HEK293 (cell line): ENCODE data around the gene COL7A1.

Experiments
- CTCF ChIA-PET: fragments of 350-600 bp; formaldehyde crosslinking; extraction: SDS; loops from one replicate; lab custom pipeline; 2021; ENCODE audit warnings: antibody characterized with exemption; lab: Yijun Ruan, JAX
- POLR2A ChIA-PET: fragments of 300-600 bp; formaldehyde crosslinking; extraction: SDS; loops from one replicate; lab custom pipeline; 2020; ENCODE audit warnings: antibody characterized with exemption, inconsistent platforms; lab: Yijun Ruan, JAX
- H3K27ac ChIP-seq: fragments of 200-500 bp; sonication (Bioruptor generic); 2 replicates; pipeline ENCODE4 v1.5.1; 2014; ENCODE audit warnings: low read depth, low read length, control low read depth, inconsistent platforms; ENCODE audit errors: extremely low read depth
- H3K36me3 ChIP-seq, 2 experiments: fragments of 200-500 bp in 1 of 2; sonication (Bioruptor generic) in 1 of 2; 1 replicate in 1 of 2; 2 replicates in 1 of 2; pipeline ENCODE4 v1.5.1; 2014 to 2017; ENCODE audit warnings: inconsistent platforms in 2 of 2, low read length in 2 of 2; ENCODE audit not compliant: control insufficient read depth in 2 of 2, insufficient read depth in 1 of 2
- H3K4me1 ChIP-seq: fragments of 200-500 bp; sonication (Bioruptor generic); 2 replicates; pipeline ENCODE4 v1.5.1; 2014; ENCODE audit warnings: mild to moderate bottlenecking, low read length, inconsistent platforms; ENCODE audit not compliant: control insufficient read depth, insufficient read depth
- H3K4me3 ChIP-seq: 2 replicates; pipeline ENCODE4 v1.5.1; 2011; ENCODE audit warnings: low read depth, mild to moderate bottlenecking, control low read depth, low read length, moderate library complexity
- H3K9me3 ChIP-seq: fragments of 200-500 bp; sonication (Bioruptor generic); 2 replicates; pipeline ENCODE4 v1.5.1; 2014; ENCODE audit warnings: low read depth, low read length, inconsistent platforms; ENCODE audit not compliant: control insufficient read depth, insufficient read depth
- HOXC10 ChIP-seq: sonication (generic); formaldehyde crosslinking; IDR thresholded peaks from 2 replicates; pipeline ENCODE4 v1.8.1; 2023; ENCODE audit warnings: mild to moderate bottlenecking, missing genetic modification reagents
- KLF7 ChIP-seq: fragments of 450-650 bp; formaldehyde crosslinking; IDR thresholded peaks from 2 replicates; pipeline ENCODE4 v1.5.1; 2016; ENCODE audit warnings: missing biosample characterization, missing genetic modification characterization, borderline replicate concordance
- PRDM6 ChIP-seq: fragments of 450-650 bp; formaldehyde crosslinking; IDR thresholded peaks from 2 replicates; pipeline ENCODE4 v1.5.1; 2017; ENCODE audit warnings: missing biosample characterization, missing genetic modification characterization
- SP3 ChIP-seq: fragments of 450-650 bp; formaldehyde crosslinking; IDR thresholded peaks from 2 replicates; pipeline ENCODE4 v1.5.1; 2016; ENCODE audit warnings: missing biosample characterization, missing genetic modification characterization
- SP7 ChIP-seq: fragments of 450-650 bp; formaldehyde crosslinking; IDR thresholded peaks from 2 replicates; pipeline ENCODE4 v1.5.1; 2016; ENCODE audit warnings: missing biosample characterization, missing genetic modification characterization
- TSHZ1 ChIP-seq: fragments of 450-650 bp; formaldehyde crosslinking; IDR thresholded peaks from 2 replicates; pipeline ENCODE4 v1.5.1; 2016; ENCODE audit warnings: missing biosample characterization, missing genetic modification characterization, borderline replicate concordance
- YY1 ChIP-seq: fragments of 450-650 bp; formaldehyde crosslinking; IDR thresholded peaks from 2 replicates; pipeline ENCODE4 v1.5.1; 2018; ENCODE audit warnings: missing biosample characterization, missing genetic modification characterization
- ZBTB49 ChIP-seq: fragments of 450-650 bp; formaldehyde crosslinking; IDR thresholded peaks from 2 replicates; pipeline ENCODE4 v1.5.1; 2016; ENCODE audit warnings: missing biosample characterization, missing genetic modification characterization, low read depth
- ZFP37 ChIP-seq: fragments of 450-650 bp; formaldehyde crosslinking; IDR thresholded peaks from 2 replicates; pipeline ENCODE4 v1.5.1; 2016; ENCODE audit warnings: missing biosample characterization, missing genetic modification characterization
- ZNF10 ChIP-seq: fragments of 450-650 bp; formaldehyde crosslinking; IDR thresholded peaks from 2 replicates; pipeline ENCODE4 v1.5.1; 2017; ENCODE audit warnings: missing biosample characterization, missing genetic modification characterization
- ZNF121 ChIP-seq: fragments of 450-650 bp; formaldehyde crosslinking; IDR thresholded peaks from 2 replicates; pipeline ENCODE4 v1.5.1; 2016; ENCODE audit warnings: missing biosample characterization, missing genetic modification characterization
- ZNF24 ChIP-seq: fragments of 450-650 bp; formaldehyde crosslinking; IDR thresholded peaks from 2 replicates; pipeline ENCODE4 v1.5.1; 2016; ENCODE audit warnings: missing biosample characterization, missing genetic modification characterization
- ZNF280C ChIP-seq: fragments of 450-650 bp; formaldehyde crosslinking; IDR thresholded peaks from 2 replicates; pipeline ENCODE4 v1.5.1; 2016; ENCODE audit warnings: missing biosample characterization, missing genetic modification characterization
- ZNF292 ChIP-seq: fragments of 450-650 bp; formaldehyde crosslinking; IDR thresholded peaks from 2 replicates; pipeline ENCODE4 v1.5.1; 2016; ENCODE audit warnings: low read depth, missing biosample characterization, missing genetic modification characterization, borderline replicate concordance
- ZNF302 ChIP-seq: fragments of 450-650 bp; formaldehyde crosslinking; IDR thresholded peaks from 2 replicates; pipeline ENCODE4 v1.5.1; 2016; ENCODE audit warnings: missing biosample characterization, missing genetic modification characterization, low read depth
- ZNF488 ChIP-seq: fragments of 450-650 bp; formaldehyde crosslinking; IDR thresholded peaks from 2 replicates; pipeline ENCODE4 v1.5.1; 2016; ENCODE audit warnings: missing biosample characterization, missing genetic modification characterization
- ZNF76 ChIP-seq: fragments of 450-650 bp; formaldehyde crosslinking; IDR thresholded peaks from 2 replicates; pipeline ENCODE4; 2016; ENCODE audit warnings: low read depth, missing biosample characterization, missing genetic modification characterization, borderline replicate concordance
- ZNF791 ChIP-seq: fragments of 450-650 bp; formaldehyde crosslinking; IDR thresholded peaks from 2 replicates; pipeline ENCODE4 v1.5.1; 2016; ENCODE audit warnings: missing biosample characterization, missing genetic modification characterization
- ZSCAN16 ChIP-seq: fragments of 450-650 bp; formaldehyde crosslinking; IDR thresholded peaks from 2 replicates; pipeline ENCODE4 v1.5.1; 2016; ENCODE audit warnings: missing biosample characterization, missing genetic modification characterization
- ZSCAN4 ChIP-seq: fragments of 450-650 bp; formaldehyde crosslinking; IDR thresholded peaks from 2 replicates; pipeline ENCODE4 v1.5.1; 2017; ENCODE audit warnings: missing biosample characterization, missing genetic modification characterization

COL7A1 gene

GRCh38 chr3:48528754-48529153 lies 66.4 kb downstream of the COL7A1 start:
- no peak overlapping the region for H3K4me3 ChIP-seq
- no peaks in the 10 kb centered on the region for H3K4me1 ChIP-seq
- no peak overlapping the region for H3K27ac ChIP-seq
- CTCF ChIA-PET = interaction anchor here (1.8 to 2.8 kb wide), 2 partner anchors 21 to 93 kb away, joined by 8 to 11 read pairs; no protein-coding TSS in a partner anchor
- POLR2A ChIA-PET = no interaction called here
- TF ChIP-seq ZNF10 (tag by site-specific recombination) = peak; percentile 44; the same call in 1 of the 2 replicates
- no peak for TF ChIP-seq SP7
- no peak for TF ChIP-seq YY1 (tag by site-specific recombination)
- TF ChIP-seq ZSCAN4 (tag by site-specific recombination) = no peak
- TF ChIP-seq HOXC10 (CRISPR knock-in tag) = no peak
- TF ChIP-seq SP3 (tag by site-specific recombination) = no peak
- no peaks in the 10 kb centered on the region for H3K9me3 ChIP-seq
- H3K36me3 ChIP-seq = peaks cover 0 to 3% of the 10 kb centered on the region in 2 experiments; a peak in 2 of 3 replicates

- CTCF ChIA-PET = interaction anchor here (2.8 kb wide), 1 partner anchor 21 kb away, joined by 8 read pairs; no protein-coding TSS in a partner anchor
- POLR2A ChIA-PET = no interaction called here
- no peaks in the 10 kb centered on the region for H3K4me1 ChIP-seq
Measured at GRCh38 chr3:48528048-48528447, 67.1 kb downstream of the COL7A1 start.

GRCh38 chr3:48524970-48525369 lies 70.2 kb downstream of the COL7A1 start:
- no peaks in the 10 kb centered on the region for H3K9me3 ChIP-seq
- no peak overlapping the region for H3K4me3 ChIP-seq
- H3K36me3 ChIP-seq = peaks cover 0 to 3% of the 10 kb centered on the region in 2 experiments; a peak in 2 of 3 replicates
- no peaks in the 10 kb centered on the region for H3K4me1 ChIP-seq
- ChIA-PET CTCF (interaction anchor here (1.0 kb wide), 1 partner anchor 24 kb away, joined by 3 read pairs; no protein-coding TSS in a partner anchor), POLR2A (no interaction called here)
- H3K27ac ChIP-seq = no peak overlapping the region
- TF ChIP-seq ZNF24 (tag by site-specific recombination) (no peak), ZNF121 (tag by site-specific recombination) (no peak), ZNF280C (no peak), KLF7 (no peak), ZNF10 (tag by site-specific recombination) (no peak), ZFP37 (tag by site-specific recombination) (no peak), ZBTB49 (tag by site-specific recombination) (no peak), PRDM6 (tag by site-specific recombination) (no peak), ZNF302 (no peak), TSHZ1 (no peak), ZSCAN16 (tag by site-specific recombination) (no peak), ZNF488 (tag by site-specific recombination) (no peak)

More at GRCh38 chr3:48528048-48528447, 67.1 kb downstream of the COL7A1 start:
- H3K27ac ChIP-seq = no peak overlapping the region
- peaks cover 0 to 3% of the 10 kb centered on the region in 2 experiments; a peak in 2 of 3 replicates for H3K36me3 ChIP-seq
- no peaks in the 10 kb centered on the region for H3K9me3 ChIP-seq
- H3K4me3 ChIP-seq = no peak overlapping the region
- TF ChIP-seq ZNF76 = no peak
- no peak for TF ChIP-seq ZNF292
- TF ChIP-seq ZNF791 = no peak
